GM23338 (cell line): ENCODE data around the gene DLK1. TPM values are rescaled to one million over a fixed set of nuclear protein-coding genes. Genes with fewer than 3 reads are reported as not detected.

Source experiments
- ATAC-seq: fragments of 200-7000 bp; cut with Tn5 transposase; 3 replicates; pipeline ENCODE4 v1.9.1; 2020
- DNase-seq: peaks from one replicate; pipeline ENCODE4 v3.0.0-alpha.2; 2015; ENCODE audit warnings: low spot score
- H2AFZ ChIP-seq: fragments of 200-600 bp; sonication (generic); 2 replicates; pipeline ENCODE4 v1.8.0; 2016; ENCODE audit warnings: antibody characterized with exemption, mild to moderate bottlenecking, moderate library complexity
- H3F3A ChIP-seq: fragments of 200-600 bp; sonication (generic); replicated peaks from 2 replicates; pipeline ENCODE4 v1.8.0; 2017; ENCODE audit warnings: antibody characterized with exemption, mixed run types, low read depth
- H3K27ac ChIP-seq: fragments of 200-600 bp; sonication (generic); 2 replicates; pipeline ENCODE4 v1.6.1; 2016; ENCODE audit warnings: low read depth
- H3K27me3 ChIP-seq: fragments of 200-600 bp; sonication (generic); 2 replicates; pipeline ENCODE4 v1.8.0; 2016; ENCODE audit warnings: mild to moderate bottlenecking, mixed run types, moderate library complexity; ENCODE audit not compliant: insufficient read depth
- H3K36me3 ChIP-seq: fragments of 200-600 bp; sonication (generic); 2 replicates; pipeline ENCODE4 v1.8.0; 2016; ENCODE audit warnings: mild to moderate bottlenecking; ENCODE audit not compliant: insufficient read depth
- H3K4me1 ChIP-seq: fragments of 200-600 bp; sonication (generic); 2 replicates; pipeline ENCODE4 v1.8.0; 2016; ENCODE audit warnings: mild to moderate bottlenecking, moderate library complexity; ENCODE audit not compliant: insufficient read depth
- H3K4me2 ChIP-seq: fragments of 200-600 bp; sonication (generic); 2 replicates; pipeline ENCODE4 v1.7.1; 2017; ENCODE audit warnings: mixed run types
- H3K4me3 ChIP-seq: fragments of 200-600 bp; sonication (generic); 2 replicates; pipeline ENCODE4 v1.6.1; 2016; ENCODE audit warnings: mixed run types
- H3K79me2 ChIP-seq: fragments of 200-600 bp; sonication (generic); replicated peaks from 2 replicates; pipeline ENCODE4 v1.8.0; 2017; ENCODE audit warnings: mild to moderate bottlenecking; ENCODE audit not compliant: insufficient read depth
- H3K9me2 ChIP-seq: fragments of 200-600 bp; sonication (generic); 2 replicates; pipeline ENCODE4 v1.8.0; 2017; ENCODE audit not compliant: insufficient read depth
- H4K20me1 ChIP-seq: fragments of 200-600 bp; sonication (generic); replicated peaks from 2 replicates; pipeline ENCODE4 v1.8.0; 2017; ENCODE audit warnings: mild to moderate bottlenecking; ENCODE audit not compliant: insufficient read depth
- H3K27ac Mint-ChIP-seq: 2 replicates; pipeline ENCODE4 v1.8.0; 2020; ENCODE audit warnings: inconsistent platforms, mild to moderate bottlenecking, moderate library complexity, mixed read lengths
- H3K27me3 Mint-ChIP-seq: 3 replicates; pipeline ENCODE4 v1.8.0; 2022; ENCODE audit warnings: low read depth, mild to moderate bottlenecking, moderate library complexity, mixed read lengths, inconsistent platforms; ENCODE audit not compliant: insufficient read depth, poor library complexity
- H3K36me3 Mint-ChIP-seq: 3 replicates; pipeline ENCODE4 v1.8.0; 2021; ENCODE audit warnings: low read depth, mild to moderate bottlenecking, inconsistent platforms, moderate library complexity, mixed read lengths
- H3K4me1 Mint-ChIP-seq: 3 replicates; pipeline ENCODE4 v1.8.0; 2020; ENCODE audit warnings: mild to moderate bottlenecking, inconsistent platforms, mixed read lengths
- H3K4me3 Mint-ChIP-seq: 3 replicates; pipeline ENCODE4 v1.8.0; 2021; ENCODE audit warnings: moderate library complexity, mild to moderate bottlenecking, inconsistent platforms, mixed read lengths
- H3K9me3 Mint-ChIP-seq: 3 replicates; pipeline ENCODE4 v1.8.0; 2020; ENCODE audit warnings: moderate library complexity, mild to moderate bottlenecking, inconsistent platforms, mixed read lengths
- CREB1 ChIP-seq: fragments of 250-450 bp; sonication (Bioruptor Pico); IDR thresholded peaks from 2 replicates; pipeline ENCODE4 v1.5.0; 2020; ENCODE audit warnings: low read depth, mild to moderate bottlenecking, moderate library complexity
- ETS1 ChIP-seq: IDR thresholded peaks from 2 replicates; pipeline ENCODE4 v1.6.1; 2016; ENCODE audit warnings: antibody characterized with exemption
- EZH2 ChIP-seq: fragments of 200-600 bp; sonication (generic); IDR thresholded peaks from one replicate; pipeline ENCODE4 v1.8.0; 2017; ENCODE audit warnings: antibody characterized with exemption, mild to moderate bottlenecking, low read depth; ENCODE audit not compliant: unreplicated experiment
- EZH2phosphoT487 ChIP-seq: fragments of 200-600 bp; sonication (generic); IDR thresholded peaks from one replicate; pipeline ENCODE4 v1.8.1; 2018; ENCODE audit warnings: antibody characterized with exemption; ENCODE audit not compliant: unreplicated experiment
- JUNB ChIP-seq: IDR thresholded peaks from one replicate; pipeline ENCODE4 v1.6.1; 2016; ENCODE audit warnings: antibody characterized with exemption; ENCODE audit not compliant: unreplicated experiment
- STAT1 ChIP-seq: IDR thresholded peaks from one replicate; pipeline ENCODE4 v1.6.1; 2016; ENCODE audit warnings: antibody characterized with exemption; ENCODE audit not compliant: unreplicated experiment
- ZNF114 ChIP-seq: fragments of 250-450 bp; sonication (Bioruptor Pico); IDR thresholded peaks from 2 replicates; pipeline ENCODE4 v1.5.0; 2020; ENCODE audit warnings: mild to moderate bottlenecking, moderate library complexity
- ZNF462 ChIP-seq: fragments of 250-450 bp; sonication (Bioruptor Pico); IDR thresholded peaks from 2 replicates; pipeline ENCODE4 v1.5.0; 2020; ENCODE audit warnings: mild to moderate bottlenecking, moderate library complexity
- polyA plus RNA-seq: library from polyadenylated mRNA; unstranded; fragments of >200 nt; fragmentation: Nextera tagmentation; extraction: Ambion mirVana; gene quantifications from 2 replicates; pipeline ENCODE4 v1.2.1, GENCODE V29; 2016
- total RNA-seq: library from RNA; depleted of rRNA; stranded (reverse); fragments of >200 nt; shearing (Covaris generic); gene quantifications from 2 replicates; pipeline ENCODE4 v1.2.3, GENCODE V29; 2014

The DLK1 gene
- total and polyA plus RNA-seq, 2 experiments from 2014 or later = 1.1 to 1.2 TPM

- TF ChIP-seq ZNF462 (CRISPR knock-in tag) (no peak), JUNB (no peak)
Measured at GRCh38 chr14:100682749-100683148, 43.9 kb upstream of the DLK1 start (continued).

- H3K27me3 Mint-ChIP-seq = peaks cover 10% of the 10 kb centered on the region
- DNase-seq (no peak), ATAC-seq (no peak)
- no peaks in the 10 kb centered on the region for H3K27me3 ChIP-seq
- no peak overlapping the region for H2AFZ ChIP-seq
- H3K36me3 ChIP-seq = no peaks in the 10 kb centered on the region
- H3K79me2 ChIP-seq = no peaks in the 10 kb centered on the region
- H3K4me3 Mint-ChIP-seq = no peak overlapping the region
- no peak overlapping the region for H3K27ac Mint-ChIP-seq
- no peaks in the 10 kb centered on the region for H3K9me2 ChIP-seq
- H3K4me3 ChIP-seq = no peak overlapping the region
- H3K36me3 Mint-ChIP-seq = no peaks in the 10 kb centered on the region
- H3K4me1 ChIP-seq = no peaks in the 10 kb centered on the region
- H3F3A ChIP-seq = no peaks in the 10 kb centered on the region
- H3K4me1 Mint-ChIP-seq = no peaks in the 10 kb centered on the region
- H3K4me2 ChIP-seq = no peak overlapping the region
- no peaks in the 10 kb centered on the region for H4K20me1 ChIP-seq
- H3K9me3 Mint-ChIP-seq = peaks cover 4% of the 10 kb centered on the region; the same call in 2 of the 3 replicates
- H3K27ac ChIP-seq = no peak overlapping the region
- TF ChIP-seq CREB1 (no peak), EZH2 (no peak), EZH2phosphoT487 (no peak), ZNF462 (CRISPR knock-in tag) (no peak), STAT1 (no peak), JUNB (no peak), ZNF114 (no peak), ETS1 (no peak)
Measured at GRCh38 chr14:100683578-100683977, 43.1 kb upstream of the DLK1 start.
